Endodermal cell (in vitro differentiated cells): ENCODE measurements around the gene CD38. TPM values are rescaled to one million over a fixed set of nuclear protein-coding genes. Genes with fewer than 3 reads are reported as not detected.

ENCODE experiments used
- DNase-seq: peaks from one replicate; pipeline ENCODE4 v3.0.0-alpha.2; 2017
- H3K27ac ChIP-seq: 2 replicates; pipeline ENCODE4 v1.5.1; 2013; ENCODE audit warnings: mild to moderate bottlenecking, low read depth, low read length, moderate library complexity
- H3K27me3 ChIP-seq: 2 replicates; pipeline ENCODE4 v1.6.1; 2013; ENCODE audit warnings: mild to moderate bottlenecking, low read length, moderate library complexity; ENCODE audit not compliant: insufficient read depth, control insufficient read depth, poor library complexity, severe bottlenecking
- H3K36me3 ChIP-seq: 2 replicates; pipeline ENCODE4 v1.7.0; 2013; ENCODE audit warnings: mild to moderate bottlenecking, low read length, moderate library complexity; ENCODE audit not compliant: control insufficient read depth, insufficient read depth
- H3K4me1 ChIP-seq: one replicate; pipeline ENCODE4 v1.7.0; 2013; ENCODE audit warnings: low read length; ENCODE audit not compliant: control insufficient read depth, insufficient read depth
- H3K4me3 ChIP-seq: 2 replicates; pipeline ENCODE4 v1.5.1; 2013; ENCODE audit warnings: mild to moderate bottlenecking, low read length, moderate library complexity
- H3K9ac ChIP-seq: 2 replicates; pipeline ENCODE4 v1.6.1; 2013; ENCODE audit warnings: mild to moderate bottlenecking, low read length, moderate library complexity; ENCODE audit not compliant: poor library complexity, severe bottlenecking; ENCODE audit errors: extremely low read depth
- H3K9me3 ChIP-seq: 2 replicates; pipeline ENCODE4 v1.6.1; 2013; ENCODE audit warnings: mild to moderate bottlenecking, low read length, moderate library complexity; ENCODE audit not compliant: control insufficient read depth
- H3K27ac Mint-ChIP-seq: 2 replicates; pipeline ENCODE4 v1.8.0; 2020; ENCODE audit warnings: mixed read lengths
- H3K27me3 Mint-ChIP-seq: 2 replicates; pipeline ENCODE4 v1.8.0; 2021; ENCODE audit warnings: mild to moderate bottlenecking, mixed read lengths; ENCODE audit not compliant: insufficient read depth
- H3K36me3 Mint-ChIP-seq: 2 replicates; pipeline ENCODE4 v1.8.0; 2020; ENCODE audit warnings: low read depth, mixed read lengths
- H3K4me1 Mint-ChIP-seq: 2 replicates; pipeline ENCODE4 v1.8.0; 2020; ENCODE audit warnings: mixed read lengths
- H3K4me3 Mint-ChIP-seq: 2 replicates; pipeline ENCODE4 v1.8.0; 2020; ENCODE audit warnings: mild to moderate bottlenecking, moderate library complexity, mixed read lengths
- H3K9me3 Mint-ChIP-seq: 2 replicates; pipeline ENCODE4 v1.8.0; 2020; ENCODE audit warnings: mild to moderate bottlenecking, mixed read lengths
- WGBS, 2 experiments: methylation state at CpG; one replicate each; pipeline versions ENCODE4 v1.1.5 to v1.1.7; 2013; ENCODE audit warnings: missing lambda C conversion rate in 2 of 2, mixed read lengths in 1 of 2; ENCODE audit not compliant: insufficient coverage in 1 of 2, insufficient read length in 1 of 2; 5-methylcytosine and 5-hydroxymethylcytosine counted together
- total RNA-seq, 2 donors: library from RNA; stranded (reverse); fragmentation: NEBNext Ultra II Directional in 1 of 2; extraction: Animal tissue kit (Norgen Biotek cat#: 25700) in 1 of 2; gene quantifications; 2 replicates in 1 of 2; 3 replicates in 1 of 2; pipeline ENCODE4 v1.2.1, GENCODE V29; 2021
- TF ChIP-seq, protein P1 (sequence below): fragments of 200-600 bp; sonication (generic); conservative IDR thresholded peaks from 2 replicates; pipeline ENCODE4 v1.5.0; 2021; ENCODE audit warnings: antibody characterized with exemption, mild to moderate bottlenecking

CD38 gene
- total RNA-seq, 2 donors from 2014 or later = 0.11 TPM; not detected in 1

DNA sequence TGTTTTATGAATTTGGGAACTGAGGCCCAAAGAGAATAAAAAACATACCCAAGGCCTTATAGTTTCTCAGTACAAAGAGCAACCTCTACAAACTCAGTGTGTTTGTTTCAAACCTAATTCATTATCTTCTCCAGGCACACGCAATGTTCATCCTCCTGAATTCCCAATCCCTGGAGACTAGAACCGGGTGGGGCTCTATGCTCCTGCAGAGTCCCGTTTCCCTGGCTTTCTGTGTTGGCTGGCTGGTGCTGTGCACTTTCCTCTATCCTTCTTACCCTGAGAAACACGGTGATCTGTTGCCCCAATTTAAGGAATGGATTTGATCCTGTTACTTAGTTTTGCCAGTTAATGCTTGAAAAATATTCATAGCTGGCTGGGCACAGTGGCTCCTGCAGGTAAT is 96.5 kb downstream of the CD38 start:
- no peaks in the 10 kb centered on the region for H3K27me3 ChIP-seq
- TF ChIP-seq, protein P1, sequence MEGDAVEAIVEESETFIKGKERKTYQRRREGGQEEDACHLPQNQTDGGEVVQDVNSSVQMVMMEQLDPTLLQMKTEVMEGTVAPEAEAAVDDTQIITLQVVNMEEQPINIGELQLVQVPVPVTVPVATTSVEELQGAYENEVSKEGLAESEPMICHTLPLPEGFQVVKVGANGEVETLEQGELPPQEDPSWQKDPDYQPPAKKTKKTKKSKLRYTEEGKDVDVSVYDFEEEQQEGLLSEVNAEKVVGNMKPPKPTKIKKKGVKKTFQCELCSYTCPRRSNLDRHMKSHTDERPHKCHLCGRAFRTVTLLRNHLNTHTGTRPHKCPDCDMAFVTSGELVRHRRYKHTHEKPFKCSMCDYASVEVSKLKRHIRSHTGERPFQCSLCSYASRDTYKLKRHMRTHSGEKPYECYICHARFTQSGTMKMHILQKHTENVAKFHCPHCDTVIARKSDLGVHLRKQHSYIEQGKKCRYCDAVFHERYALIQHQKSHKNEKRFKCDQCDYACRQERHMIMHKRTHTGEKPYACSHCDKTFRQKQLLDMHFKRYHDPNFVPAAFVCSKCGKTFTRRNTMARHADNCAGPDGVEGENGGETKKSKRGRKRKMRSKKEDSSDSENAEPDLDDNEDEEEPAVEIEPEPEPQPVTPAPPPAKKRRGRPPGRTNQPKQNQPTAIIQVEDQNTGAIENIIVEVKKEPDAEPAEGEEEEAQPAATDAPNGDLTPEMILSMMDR = no peak
- no peak overlapping the region for H3K9ac ChIP-seq
- H3K4me1 ChIP-seq = no peaks in the 10 kb centered on the region
- H3K27ac Mint-ChIP-seq = no peak overlapping the region
- no peaks in the 10 kb centered on the region for H3K27me3 Mint-ChIP-seq
- no peaks in the 10 kb centered on the region for H3K9me3 ChIP-seq
- no peak overlapping the region for H3K27ac ChIP-seq
- H3K9me3 Mint-ChIP-seq = peaks cover 16% of the 10 kb centered on the region
- H3K4me3 ChIP-seq = no peak overlapping the region
- DNase-seq = no peak
- H3K36me3 ChIP-seq = no peaks in the 10 kb centered on the region
- 93 to 94% methylated on average over 3 to 4 of the region's 4 CpGs for WGBS, 2 experiments
- H3K4me3 Mint-ChIP-seq = no peak overlapping the region
- H3K36me3 Mint-ChIP-seq = no peaks in the 10 kb centered on the region
- no peaks in the 10 kb centered on the region for H3K4me1 Mint-ChIP-seq

DNA sequence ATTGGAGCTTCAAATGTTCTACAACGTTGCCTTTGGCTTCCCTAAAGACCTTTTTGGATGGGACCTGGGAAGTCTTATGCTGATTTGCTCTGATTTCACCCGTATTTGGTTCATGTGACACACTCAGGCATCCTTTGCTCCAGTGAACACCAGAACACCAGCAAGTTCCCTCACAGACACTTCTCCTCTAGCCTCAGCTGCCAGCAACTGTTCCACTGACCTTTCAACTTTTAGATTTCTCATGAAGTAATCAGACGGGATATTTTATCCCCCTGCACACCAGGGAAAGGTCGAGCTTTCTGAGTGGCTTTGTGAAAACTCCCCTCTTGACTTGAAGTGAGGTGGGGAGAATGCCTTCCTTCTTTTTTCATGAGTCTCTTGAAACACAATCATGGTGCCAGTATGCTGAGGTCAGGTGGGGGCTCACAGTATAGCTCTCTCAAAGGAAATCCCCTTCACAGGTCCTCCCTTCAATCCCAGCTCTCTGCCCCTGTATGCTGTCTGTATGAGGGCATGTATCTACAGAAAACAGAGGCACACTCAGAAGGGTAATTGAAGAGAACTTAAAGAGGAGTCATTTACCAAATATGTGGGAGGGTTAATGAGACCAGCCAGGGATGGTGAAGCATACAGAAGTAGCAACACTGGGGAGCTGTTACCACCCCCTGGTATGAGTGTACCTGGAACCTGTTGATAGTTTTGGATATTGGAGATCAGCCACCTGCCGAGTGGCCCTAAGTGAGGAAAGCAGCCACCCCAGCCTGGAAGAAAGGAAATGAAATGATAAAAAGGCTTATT is 97.7 kb downstream of the CD38 start:
- 85 to 89% methylated on average over 2 to 5 of the region's 5 CpGs for WGBS, 2 experiments
- peaks cover 16% of the 10 kb centered on the region for H3K9me3 Mint-ChIP-seq
- no peaks in the 10 kb centered on the region for H3K9me3 ChIP-seq
- no peaks in the 10 kb centered on the region for H3K27me3 ChIP-seq
- no peak overlapping the region for H3K27ac ChIP-seq
- no peaks in the 10 kb centered on the region for H3K27me3 Mint-ChIP-seq
- H3K27ac Mint-ChIP-seq = no peak overlapping the region
- no peaks in the 10 kb centered on the region for H3K36me3 Mint-ChIP-seq
- H3K4me3 Mint-ChIP-seq = no peak overlapping the region
- TF ChIP-seq, protein P1 = no peak
- no peaks in the 10 kb centered on the region for H3K4me1 ChIP-seq
- DNase-seq = no peak
- no peaks in the 10 kb centered on the region for H3K4me1 Mint-ChIP-seq
- no peak overlapping the region for H3K9ac ChIP-seq
- H3K36me3 ChIP-seq = no peaks in the 10 kb centered on the region
- H3K4me3 ChIP-seq = no peak overlapping the region

DNA sequence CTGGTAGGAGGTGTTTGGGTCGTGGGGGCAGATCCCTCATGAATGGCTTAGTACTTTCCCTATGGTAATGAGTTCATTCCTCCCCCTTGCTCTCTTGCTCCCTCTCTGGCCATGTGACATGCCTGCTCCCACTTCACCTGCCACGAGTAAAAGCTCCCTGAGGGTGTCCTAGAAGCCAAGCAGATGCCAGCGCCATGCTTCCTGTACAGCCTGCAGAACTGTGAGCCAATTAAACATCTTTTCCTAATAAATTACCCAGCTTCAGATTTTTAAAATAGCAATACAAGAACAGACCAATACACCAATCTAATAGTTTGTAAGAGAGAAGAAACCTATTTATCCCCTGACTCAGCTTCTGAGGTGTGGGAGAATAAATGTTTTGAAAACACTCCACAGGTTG is 99.9 kb downstream of the CD38 start:
- no peaks in the 10 kb centered on the region for H3K27me3 ChIP-seq
- Mint-ChIP-seq H3K9me3 (peaks cover 16% of the 10 kb centered on the region), H3K27me3 (no peaks in the 10 kb centered on the region), H3K27ac (no peak overlapping the region), H3K4me3 (no peak overlapping the region), H3K36me3 (no peaks in the 10 kb centered on the region), H3K4me1 (no peaks in the 10 kb centered on the region)
- no peaks in the 10 kb centered on the region for H3K36me3 ChIP-seq
- 96 to 100% methylated on average over 2 to 3 of the region's 3 CpGs for WGBS, 2 experiments
- H3K4me1 ChIP-seq = no peaks in the 10 kb centered on the region
- no peak for DNase-seq
- H3K9ac ChIP-seq = no peak overlapping the region
- no peak overlapping the region for H3K4me3 ChIP-seq
- TF ChIP-seq, protein P1 = no peak
- no peak overlapping the region for H3K27ac ChIP-seq
- no peaks in the 10 kb centered on the region for H3K9me3 ChIP-seq
